Transverse colon (tissue), 3 donors: Measurements from ENCODE around the gene XYLT2.

Source experiments
- CTCF ChIP-seq, 5 experiments: fragments of 200-600 bp in 3 of 5; fragments of 450-650 bp in 2 of 5; sonication (generic) in 3 of 5; IDR thresholded peaks; 1 replicate in 2 of 5; 2 replicates in 3 of 5; pipeline ENCODE4 v1.5.1; 2016 to 2017; ENCODE audit warnings: antibody characterized with exemption in 5 of 5, inconsistent platforms in 3 of 5, mild to moderate bottlenecking in 2 of 5, moderate library complexity in 1 of 5
- EP300 ChIP-seq: sonication (generic); formaldehyde crosslinking; IDR thresholded peaks from one replicate; pipeline ENCODE4 v1.6.1; 2017; ENCODE audit warnings: antibody characterized with exemption, low read depth

GRCh38 chr17:50314456-50315011 is 31.4 kb upstream of the XYLT2 start:
- TF ChIP-seq CTCF (IDR thresholded peaks at IDR 0.05) (no peak), EP300 (no peak)
